Measurements from ENCODE around the gene AREG. TPM values are rescaled to one million over a fixed set of nuclear protein-coding genes. Genes with fewer than 3 reads are reported as not detected.

The AREG gene
- total RNA-seq, 1 experiment from 2014 or later, result not detected

DNA sequence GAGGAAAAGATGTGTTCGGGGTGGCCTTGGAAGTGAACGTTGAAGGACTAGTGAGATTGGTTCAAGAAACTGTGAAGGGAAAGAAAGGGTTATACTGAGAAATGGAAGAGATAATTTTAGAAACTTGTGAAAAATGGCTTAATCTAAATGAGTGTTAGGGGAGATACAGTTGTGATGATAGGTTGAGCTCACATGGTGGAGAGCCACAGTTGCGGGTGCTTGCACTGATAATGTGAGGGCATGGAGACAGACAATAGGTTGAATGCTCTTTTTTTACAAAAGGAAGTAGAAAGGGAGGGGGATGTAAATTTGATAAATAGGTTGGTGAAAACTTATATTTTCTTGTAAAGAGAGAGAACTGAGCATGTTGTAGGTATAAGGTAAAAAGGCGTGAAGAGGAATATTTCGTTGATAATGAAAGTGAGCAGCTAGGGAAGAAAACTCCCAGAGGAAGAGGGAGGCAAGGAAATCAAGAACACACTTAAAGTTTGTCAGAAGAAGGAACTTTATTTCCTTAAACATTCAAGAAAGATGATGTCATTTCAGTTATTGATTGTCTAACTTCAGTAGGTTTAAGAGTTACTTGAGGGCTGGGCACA is 8.2 kb downstream of the AREG start:
- DNase-seq (ENCODE audit: low read depth, low spot score), result no peak
- in situ Hi-C loops (cut with HindIII; ENCODE audit: low pct_unique_long_range_greater_than_20kb, low sequenced_read_pairs), result no loop called here

DNA sequence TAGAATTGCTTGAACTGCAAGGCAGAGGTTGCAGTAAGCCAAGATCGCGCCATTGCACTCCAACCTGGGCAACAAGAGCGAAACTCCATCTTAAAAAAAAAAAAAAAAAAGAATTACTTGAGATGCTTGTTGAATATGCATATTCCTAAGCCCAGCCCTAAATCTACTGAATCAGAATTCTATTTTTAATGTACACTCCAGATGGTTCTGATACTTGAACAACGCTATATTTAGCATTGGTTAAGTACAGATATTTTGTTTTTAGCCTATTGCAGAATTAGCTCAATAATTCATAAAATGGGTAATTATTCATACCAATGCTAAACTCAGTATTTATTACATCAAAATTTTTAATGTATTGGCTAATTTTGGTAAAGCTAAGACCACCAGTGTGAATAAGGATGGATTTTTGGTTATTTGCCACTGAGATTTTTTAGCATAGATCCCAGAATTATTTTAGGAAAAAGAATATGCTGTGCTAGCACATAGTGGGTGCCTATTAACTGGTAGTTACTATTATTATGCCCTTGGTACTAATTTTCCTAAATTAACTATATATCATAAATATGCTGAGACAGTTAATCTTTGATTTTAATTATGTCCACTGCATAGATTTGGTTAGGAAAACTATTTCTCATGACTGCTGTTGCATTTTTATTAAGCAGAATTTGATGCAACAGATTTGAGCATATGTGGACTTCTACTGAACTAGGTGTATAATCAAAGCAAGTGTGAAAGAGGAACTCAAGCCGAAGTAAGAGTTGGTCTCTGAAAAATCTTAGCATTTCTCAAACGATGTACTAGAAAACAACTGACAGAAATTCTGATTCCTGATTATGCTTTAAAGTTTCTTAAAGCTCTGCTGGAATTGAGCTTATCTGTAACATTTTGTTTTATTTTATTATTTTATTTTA is 9.2 kb downstream of the AREG start:
- no peak for DNase-seq (ENCODE audit: low read depth, low spot score)
- in situ Hi-C loops (cut with HindIII; ENCODE audit: low pct_unique_long_range_greater_than_20kb, low sequenced_read_pairs), result no loop called here

DNA sequence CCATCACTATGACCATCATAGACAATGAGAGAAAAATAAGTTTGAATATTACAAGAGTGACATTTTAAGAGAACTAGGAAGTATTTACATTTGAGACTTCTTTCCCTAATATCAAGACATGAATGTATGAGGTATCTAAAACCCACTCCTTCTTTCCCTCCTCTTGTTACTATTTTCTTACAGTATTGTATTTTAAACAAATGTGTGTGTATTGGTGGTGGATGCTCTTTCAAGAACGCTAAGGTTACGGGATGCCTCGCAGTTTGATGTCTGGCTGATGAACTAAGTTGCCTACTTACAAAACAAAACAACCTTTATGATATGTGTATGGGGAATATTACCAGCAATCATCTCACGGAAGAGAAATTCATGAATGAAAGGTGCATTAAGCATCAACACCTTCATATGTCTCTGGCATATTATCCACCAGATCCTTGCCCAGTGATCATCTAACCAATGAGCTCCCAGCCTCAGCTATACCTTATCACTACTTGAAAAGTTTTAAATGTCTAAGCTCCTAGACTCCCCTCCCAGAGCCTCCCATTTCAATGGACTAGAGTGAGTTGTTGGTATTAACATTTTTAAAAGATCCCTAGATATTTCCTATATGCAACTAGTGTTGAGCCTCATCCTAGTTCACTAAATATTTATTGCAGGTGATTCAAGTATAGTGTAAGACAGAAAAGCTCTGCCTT is 10.6 kb downstream of the AREG start:
- in situ Hi-C loops (cut with HindIII; ENCODE audit: low pct_unique_long_range_greater_than_20kb, low sequenced_read_pairs), result no loop called here
- DNase-seq (ENCODE audit: low read depth, low spot score), result no peak

- in situ Hi-C loops (cut with HindIII; ENCODE audit: low pct_unique_long_range_greater_than_20kb, low sequenced_read_pairs), result no loop called here
- no peak for DNase-seq (ENCODE audit: low read depth, low spot score)
These were observed 11.3 kb downstream of the AREG start for GRCh38 chr4:74456056-74456744.

DNA sequence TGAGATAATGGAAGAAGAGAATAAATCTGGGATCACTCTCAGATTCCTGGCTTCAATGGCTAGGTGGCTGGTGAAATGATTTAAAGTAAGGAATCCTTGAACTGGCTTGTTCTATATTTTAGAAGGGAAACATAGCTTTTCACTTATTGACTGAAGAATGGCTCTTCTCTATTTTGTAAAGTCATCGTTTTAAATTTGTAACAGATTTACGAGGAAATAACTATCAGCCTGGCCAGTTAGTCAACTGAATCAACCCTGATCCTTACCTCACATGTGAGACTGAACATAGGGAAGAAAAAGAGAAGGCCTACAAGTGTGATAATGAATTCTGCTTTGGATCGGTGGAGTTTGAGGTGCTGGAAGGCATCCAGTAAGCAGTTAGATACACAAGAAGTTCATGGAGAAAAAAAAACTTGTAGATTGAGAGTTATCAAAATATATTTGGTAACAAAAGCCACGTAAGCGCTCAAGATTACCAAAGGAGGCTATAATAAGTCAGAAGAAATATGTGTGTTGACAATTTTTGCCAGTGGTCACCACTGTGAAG is 12.0 kb downstream of the AREG start:
- no peak for DNase-seq (ENCODE audit: low read depth, low spot score)
- in situ Hi-C loops (cut with HindIII; ENCODE audit: low pct_unique_long_range_greater_than_20kb, low sequenced_read_pairs), result no loop called here

DNA sequence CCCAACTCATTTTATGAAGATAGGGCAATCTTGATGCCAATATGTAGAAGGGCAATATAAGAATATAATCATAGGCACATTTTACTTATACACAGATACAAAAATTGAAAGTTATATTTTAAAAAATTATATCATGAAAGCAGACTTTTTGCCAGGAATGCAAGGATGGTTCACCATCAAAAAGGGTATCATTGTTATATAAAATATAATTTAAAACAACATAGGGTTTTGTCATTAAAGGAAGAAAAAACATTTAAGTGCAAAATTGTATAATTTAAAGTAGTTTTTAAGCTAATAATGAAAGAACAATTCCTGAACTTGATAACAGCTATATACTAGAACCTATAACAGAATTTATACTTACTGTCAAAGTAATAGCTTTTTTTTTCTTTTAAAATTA is 15.9 kb downstream of the AREG start:
- DNase-seq (ENCODE audit: low read depth, low spot score), result no peak
- in situ Hi-C loops (cut with HindIII; ENCODE audit: low pct_unique_long_range_greater_than_20kb, low sequenced_read_pairs), result no loop called here

GRCh38 chr4:74463123-74463522 is 18.2 kb downstream of the AREG start:
- in situ Hi-C loops (cut with HindIII; ENCODE audit: low pct_unique_long_range_greater_than_20kb, low sequenced_read_pairs), result no loop called here
- DNase-seq (ENCODE audit: low read depth, low spot score), result no peak

DNA sequence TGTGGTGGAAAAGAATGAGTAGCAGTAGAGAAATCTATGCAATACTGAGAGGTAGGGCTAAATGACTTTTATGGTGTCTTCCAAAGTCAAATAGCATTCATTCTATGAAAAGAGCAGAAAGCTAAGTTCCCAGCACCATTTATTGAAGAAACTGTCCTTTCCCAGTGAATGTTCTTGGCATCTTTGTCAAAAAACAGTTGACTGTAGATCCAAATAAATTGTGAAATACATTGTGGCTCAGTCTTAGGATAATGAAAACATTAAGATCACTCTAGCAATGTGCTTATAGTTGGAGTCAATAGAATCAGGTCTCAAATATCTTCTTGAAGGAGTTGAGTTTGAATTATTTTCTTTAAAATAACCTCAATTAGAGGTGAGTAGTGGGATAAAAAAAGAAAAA is 19.4 kb downstream of the AREG start:
- in situ Hi-C loops (cut with HindIII; ENCODE audit: low pct_unique_long_range_greater_than_20kb, low sequenced_read_pairs), result no loop called here
- DNase-seq (ENCODE audit: low read depth, low spot score), result no peak

DNA sequence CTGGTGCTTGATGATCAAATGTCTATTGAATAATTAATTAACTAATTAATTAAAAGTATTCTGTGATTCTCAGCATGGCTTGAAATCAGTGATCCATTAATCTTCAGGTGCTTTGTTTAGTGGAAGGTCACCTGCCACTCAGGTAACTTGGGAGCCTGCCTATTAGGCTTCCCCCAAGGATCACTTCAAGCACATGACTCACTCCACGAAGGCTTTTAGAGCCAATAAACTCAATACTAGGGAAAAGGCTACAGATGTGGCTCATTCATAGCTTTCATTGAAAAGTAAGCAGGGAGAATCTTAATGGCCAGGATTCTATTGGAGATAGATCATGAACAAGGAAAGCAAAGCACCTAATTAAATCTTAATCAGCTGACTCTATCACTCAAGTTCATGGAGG is 21.3 kb downstream of the AREG start:
- in situ Hi-C loops (cut with HindIII; ENCODE audit: low pct_unique_long_range_greater_than_20kb, low sequenced_read_pairs), result no loop called here

DNA sequence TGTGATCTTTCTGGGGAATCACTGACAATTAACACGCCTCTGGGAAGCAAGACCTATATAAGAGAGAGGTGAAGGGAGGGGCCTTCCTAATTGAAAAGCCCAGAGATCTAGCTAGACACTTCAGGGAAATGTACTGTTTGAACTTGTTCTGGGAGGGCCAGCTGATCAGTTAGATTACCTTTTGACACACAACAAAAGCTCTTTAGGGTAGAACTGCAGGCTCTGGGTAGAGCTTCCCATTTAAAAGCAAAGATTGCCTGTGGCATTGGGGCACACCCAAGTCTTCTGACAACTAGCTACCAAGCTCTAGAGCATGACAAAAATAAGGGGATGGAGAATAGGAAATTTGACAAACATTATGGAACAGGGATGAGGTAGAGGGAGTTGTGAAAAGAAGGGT is 26.3 kb downstream of the AREG start:
- in situ Hi-C loops (cut with HindIII; ENCODE audit: low pct_unique_long_range_greater_than_20kb, low sequenced_read_pairs), result no loop called here
- no peak for DNase-seq (ENCODE audit: low read depth, low spot score)

More for the DNA sequence above, 21.3 kb downstream of the AREG start:
- DNase-seq (ENCODE audit: low read depth, low spot score), result no peak

GRCh38 chr4:74473155-74473811 is 28.3 kb downstream of the AREG start:
- no peak for DNase-seq (ENCODE audit: low read depth, low spot score)
- in situ Hi-C loops (cut with HindIII; ENCODE audit: low pct_unique_long_range_greater_than_20kb, low sequenced_read_pairs), result no loop called here

DNA sequence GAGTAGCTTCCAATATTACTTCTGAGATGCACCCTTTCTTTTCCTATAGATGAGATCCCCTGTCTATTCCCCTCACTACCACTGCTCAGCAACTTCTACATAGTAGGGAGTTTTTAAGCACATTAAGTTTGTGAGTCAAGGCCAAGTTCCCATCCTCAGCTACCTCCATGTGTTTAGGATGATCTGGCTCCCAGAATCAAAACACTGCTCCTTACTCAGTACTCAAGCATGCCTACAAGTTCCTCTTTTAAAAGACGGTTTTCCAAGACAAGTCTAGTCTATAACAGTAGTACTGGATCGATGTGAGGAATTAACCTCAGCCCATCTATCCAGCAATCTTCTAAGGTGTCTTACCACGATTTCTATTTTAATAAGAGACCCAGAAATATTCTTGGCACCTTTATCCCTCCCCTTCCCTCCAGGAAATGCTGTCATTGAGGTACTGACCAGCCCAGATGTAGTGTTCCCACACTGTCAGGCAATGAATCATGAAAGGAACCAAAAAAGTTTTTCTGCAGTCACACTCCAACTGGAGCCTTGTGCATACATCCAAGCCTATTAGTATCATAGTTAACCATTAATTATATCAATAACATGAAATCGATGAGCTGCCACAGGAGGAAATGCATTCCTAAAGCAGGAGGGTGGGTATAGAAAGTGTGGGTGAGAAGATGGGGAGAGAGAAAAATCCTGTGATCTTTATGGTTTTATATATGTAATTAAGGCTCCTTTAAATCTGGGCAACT is 29.6 kb downstream of the AREG start:
- in situ Hi-C loops (cut with HindIII; ENCODE audit: low pct_unique_long_range_greater_than_20kb, low sequenced_read_pairs), result no loop called here
- no peak for DNase-seq (ENCODE audit: low read depth, low spot score)

DNA sequence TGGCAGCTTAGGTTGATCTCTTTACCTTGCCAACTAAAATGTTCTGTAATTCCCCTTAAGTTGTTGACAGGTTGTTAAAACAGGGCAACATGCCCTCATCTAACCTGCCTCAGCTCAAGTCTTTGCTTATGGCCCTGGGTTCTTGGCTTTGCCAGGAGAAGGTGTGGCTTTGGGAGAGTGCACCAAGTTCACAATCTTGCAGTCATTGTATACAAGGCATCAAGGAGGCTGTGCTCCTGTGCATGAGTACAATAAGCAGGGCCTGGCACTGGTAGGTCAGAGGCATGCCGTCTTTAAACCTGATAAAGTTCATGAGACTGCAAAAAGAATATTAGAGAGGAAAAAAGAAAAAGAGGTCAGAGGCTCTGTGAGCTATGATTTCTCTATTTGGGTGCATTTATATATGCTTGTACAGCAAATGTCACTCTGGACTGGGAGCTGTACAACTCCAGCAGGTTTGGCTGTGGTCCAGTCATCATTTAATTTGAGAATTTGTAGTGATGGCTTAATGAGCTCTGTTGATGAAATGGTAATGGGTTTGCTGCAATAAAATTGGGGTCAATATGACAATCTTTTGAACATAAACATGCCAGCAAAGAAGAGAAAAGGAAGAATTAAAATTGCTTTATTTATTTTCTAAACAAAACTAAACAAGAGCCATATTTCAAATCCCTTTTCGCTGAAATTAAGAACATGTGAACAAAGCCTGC is 30.3 kb downstream of the AREG start:
- no peak for DNase-seq (ENCODE audit: low read depth, low spot score)
- in situ Hi-C loops (cut with HindIII; ENCODE audit: low pct_unique_long_range_greater_than_20kb, low sequenced_read_pairs), result no loop called here

DNA sequence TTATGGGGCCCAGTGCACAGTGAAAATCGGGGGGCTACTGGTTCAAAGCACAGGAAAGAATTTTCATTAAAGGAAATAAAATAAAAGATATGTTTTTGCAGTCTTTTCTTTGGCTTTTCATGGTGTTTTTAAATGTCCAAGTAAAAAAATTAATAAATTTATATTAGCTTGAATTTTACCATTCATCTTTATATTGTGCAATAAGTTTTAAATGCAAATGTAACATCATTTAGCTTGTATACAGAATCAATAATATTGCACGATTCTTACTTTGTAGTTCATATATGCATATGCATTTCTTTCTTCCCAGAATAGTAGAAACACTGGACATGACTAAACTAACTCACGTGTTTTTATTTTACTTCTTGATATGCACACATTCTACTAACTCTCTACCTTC is 31.0 kb downstream of the AREG start:
- in situ Hi-C loops (cut with HindIII; ENCODE audit: low pct_unique_long_range_greater_than_20kb, low sequenced_read_pairs), result no loop called here

DNA sequence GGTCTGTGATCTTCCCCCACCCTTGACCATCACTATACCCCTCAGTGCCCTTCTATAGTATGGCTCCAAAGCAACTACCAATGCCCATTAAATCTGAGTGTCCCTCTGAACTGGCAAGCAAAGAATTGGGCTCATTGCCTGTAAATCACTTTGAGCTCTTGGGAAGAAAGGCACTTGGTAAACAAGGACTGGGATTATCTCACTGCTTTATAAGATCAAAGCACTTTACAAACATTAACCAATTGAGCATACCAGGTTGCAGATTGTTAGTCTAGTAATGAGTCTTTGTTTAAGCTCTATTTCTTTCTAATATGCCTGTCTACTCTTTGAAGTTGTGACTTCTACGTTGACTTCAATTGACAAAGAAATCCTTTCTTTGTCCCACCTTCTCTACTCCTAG is 34.1 kb downstream of the AREG start:
- in situ Hi-C loops (cut with HindIII; ENCODE audit: low pct_unique_long_range_greater_than_20kb, low sequenced_read_pairs), result no loop called here
- DNase-seq (ENCODE audit: low read depth, low spot score), result no peak

More for the DNA sequence above, 31.0 kb downstream of the AREG start:
- no peak for DNase-seq (ENCODE audit: low read depth, low spot score)

- in situ Hi-C loops (cut with HindIII; ENCODE audit: low pct_unique_long_range_greater_than_20kb, low sequenced_read_pairs), result no loop called here
- DNase-seq (ENCODE audit: low read depth, low spot score), result no peak
These were observed 35.3 kb downstream of the AREG start for GRCh38 chr4:74480267-74480666.
